K562 (cell line): ENCODE data around the gene ECI1.
A peak's percentile ranks its signal among the peaks of the same experiment; 100 is the strongest.

Experiments
- CHCHD3 ChIP-seq: fragments of 250-450 bp; sonication (Bioruptor Pico); IDR thresholded peaks from 2 replicates; pipeline ENCODE4 v2.1.2; 2022; ENCODE audit warnings: mild to moderate bottlenecking
- CTCF ChIP-seq, 3 experiments: IDR thresholded peaks in 2 of 3; conservative IDR thresholded peaks in 1 of 3; 2 replicates each; pipeline ENCODE4 v1.5.1; 2011 to 2012; ENCODE audit warnings: low read length in 3 of 3, mild to moderate bottlenecking in 3 of 3, control low read depth in 2 of 3, improper control_type of control experiment in 1 of 3, inconsistent platforms in 1 of 3, low read depth in 1 of 3, mixed read lengths in 1 of 3, moderate library complexity in 1 of 3; ENCODE audit not compliant: insufficient read depth in 2 of 3
- KLF6 ChIP-seq: fragments of 250-450 bp; sonication (Bioruptor Pico); IDR thresholded peaks from 2 replicates; pipeline ENCODE4 v1.4.0; 2020; ENCODE audit warnings: mild to moderate bottlenecking, moderate library complexity, borderline replicate concordance
- MTA1 ChIP-seq: fragments of 450-650 bp; IDR thresholded peaks from 2 replicates; pipeline ENCODE4 v1.6.1; 2017; ENCODE audit warnings: borderline replicate concordance
- PHB2 ChIP-seq: fragments of 450-650 bp; IDR thresholded peaks from 2 replicates; pipeline ENCODE4 v1.6.1; 2017; ENCODE audit warnings: low read depth
- RAD21 ChIP-seq, 2 experiments: fragments of 250-450 bp in 1 of 2; fragments of 450-650 bp in 1 of 2; sonication (Bioruptor Pico) in 1 of 2; formaldehyde crosslinking in 1 of 2; IDR thresholded peaks in 1 of 2; conservative IDR thresholded peaks in 1 of 2; 2 replicates each; pipeline versions ENCODE4 v1.4.0 to v1.8.0; 2020 to 2022; ENCODE audit warnings: mild to moderate bottlenecking in 2 of 2, moderate library complexity in 1 of 2
- TFAP4 ChIP-seq: sonication (generic); formaldehyde crosslinking; IDR thresholded peaks from 2 replicates; pipeline ENCODE4 v1.8.0; 2022; ENCODE audit warnings: missing genetic modification reagents, mild to moderate bottlenecking, moderate library complexity, borderline replicate concordance
- XRCC5 ChIP-seq: fragments of 200-400 bp; formaldehyde crosslinking; IDR thresholded peaks from 2 replicates; pipeline ENCODE4 v1.6.1; 2017; ENCODE audit warnings: low read depth, mild to moderate bottlenecking, low read length
- YY1 ChIP-seq, 3 experiments: IDR thresholded peaks; 2 replicates each; pipeline ENCODE4 v1.6.1; 2011; ENCODE audit warnings: low read length in 2 of 3, mild to moderate bottlenecking in 2 of 3, moderate library complexity in 2 of 3, borderline replicate concordance in 1 of 3, control low read depth in 1 of 3, low read depth in 1 of 3; ENCODE audit not compliant: insufficient read depth in 3 of 3, insufficient replicate concordance in 2 of 3, control insufficient read depth in 1 of 3, insufficient read length in 1 of 3; ENCODE audit errors: extremely low read depth in 1 of 3
- ZBTB1 ChIP-seq: sonication (generic); formaldehyde crosslinking; IDR thresholded peaks from 2 replicates; pipeline ENCODE4 v1.8.1; 2023; ENCODE audit warnings: missing genetic modification reagents, low read depth, mild to moderate bottlenecking, borderline replicate concordance
- ZBTB2 ChIP-seq: fragments of 450-650 bp; IDR thresholded peaks from 2 replicates; pipeline ENCODE4 v1.6.1; 2016; ENCODE audit warnings: antibody characterized with exemption
- ZNF75A ChIP-seq: fragments of 450-650 bp; formaldehyde crosslinking; IDR thresholded peaks from 2 replicates; pipeline ENCODE4 v1.4.0; 2020; ENCODE audit warnings: mild to moderate bottlenecking

- TF ChIP-seq PHB2: no peak
- no peak for TF ChIP-seq CTCF (IDR thresholded peaks at IDR 0.05 in 2 of 3, conservative IDR thresholded peaks at IDR 0.05 in 1 of 3; ENCODE audit: insufficient read depth in 2 of 3, low read depth in 1 of 3, low read length in 3 of 3)
- TF ChIP-seq MTA1: 0 out of 2 replicates have a peak, but pooled peaks have one; percentile 27
- no peak for TF ChIP-seq ZBTB1
- no peak for TF ChIP-seq YY1 (IDR thresholded peaks at IDR 0.05; ENCODE audit: borderline replicate concordance in 1 of 3, control insufficient read depth in 1 of 3, extremely low read depth in 1 of 3, insufficient read depth in 3 of 3, insufficient read length in 1 of 3, insufficient replicate concordance in 2 of 3, low read depth in 1 of 3, low read length in 2 of 3)
- no peak for TF ChIP-seq ZNF75A
- no peak for TF ChIP-seq RAD21 (CRISPR knock-in tag; conservative IDR thresholded peaks at IDR 0.05 in 1 of 2, IDR thresholded peaks at IDR 0.05 in 1 of 2)
- TF ChIP-seq CHCHD3 (CRISPR knock-in tag): no peak
- TF ChIP-seq XRCC5: no peak
- 0 out of 2 replicates have a peak, but pooled peaks have one; percentile 30 for TF ChIP-seq KLF6 (CRISPR knock-in tag)
- TF ChIP-seq TFAP4 (CRISPR knock-in tag): no peak
- TF ChIP-seq ZBTB2: no peak
These were observed 45.4 kb downstream of the ECI1 start for GRCh38 chr16:2205967-2206313.
